Measurements from ENCODE around the gene MTIF2. TPM values are rescaled to one million over a fixed set of nuclear protein-coding genes. Genes with fewer than 3 reads are reported as not detected.

Gene MTIF2
- total RNA-seq, 1 experiment from 2014 or later, result 34.1 TPM

- Histone ChIP-seq H3K27ac (ENCODE audit: low read length) (no peak overlapping the region), H3K9me3 (ENCODE audit: control insufficient read depth, insufficient read depth, low read depth, low read length) (no peaks in the 10 kb centered on the region), H3K4me1 (ENCODE audit: control insufficient read depth, insufficient read depth, low read length) (peaks cover 13% of the 10 kb centered on the region), H3K27me3 (ENCODE audit: control insufficient read depth, insufficient read depth, low read length) (no peaks in the 10 kb centered on the region), H3K4me3 (ENCODE audit: low read depth in 2 of 2, low read length in 2 of 2) (no peak overlapping the region), H3K36me3 (ENCODE audit: control insufficient read depth, insufficient read depth, low read length) (peaks cover 32% of the 10 kb centered on the region)
- in situ Hi-C loops (cut with HindIII; ENCODE audit: low pct_unique_long_range_greater_than_20kb, low sequenced_read_pairs) (no loop called here), intact Hi-C loops (cut with micrococcal nuclease; ENCODE audit: unreplicated experiment) (no loop called here)
- DNase-seq (ENCODE audit: low read depth, low spot score) (no peak), ATAC-seq (no peak)
- ChIA-PET CTCF (no interaction called here), POLR2A (interaction anchor here (0.6 to 1.0 kb wide), 2 partner anchors 28 to 32 kb away, joined by 3 read pairs; no protein-coding TSS in a partner anchor)
- TSS peak; percentile 18 for BruUV-seq (replicated peaks)
- TF ChIP-seq SIN3A (IDR thresholded peaks at IDR 0.05; ENCODE audit: borderline replicate concordance, insufficient read depth, low read depth, low read length), result no peak
- no peak for TF ChIP-seq POLR2AphosphoS5 (IDR thresholded peaks at IDR 0.05; ENCODE audit: low read depth, low read length)
- TF ChIP-seq, protein P1, sequence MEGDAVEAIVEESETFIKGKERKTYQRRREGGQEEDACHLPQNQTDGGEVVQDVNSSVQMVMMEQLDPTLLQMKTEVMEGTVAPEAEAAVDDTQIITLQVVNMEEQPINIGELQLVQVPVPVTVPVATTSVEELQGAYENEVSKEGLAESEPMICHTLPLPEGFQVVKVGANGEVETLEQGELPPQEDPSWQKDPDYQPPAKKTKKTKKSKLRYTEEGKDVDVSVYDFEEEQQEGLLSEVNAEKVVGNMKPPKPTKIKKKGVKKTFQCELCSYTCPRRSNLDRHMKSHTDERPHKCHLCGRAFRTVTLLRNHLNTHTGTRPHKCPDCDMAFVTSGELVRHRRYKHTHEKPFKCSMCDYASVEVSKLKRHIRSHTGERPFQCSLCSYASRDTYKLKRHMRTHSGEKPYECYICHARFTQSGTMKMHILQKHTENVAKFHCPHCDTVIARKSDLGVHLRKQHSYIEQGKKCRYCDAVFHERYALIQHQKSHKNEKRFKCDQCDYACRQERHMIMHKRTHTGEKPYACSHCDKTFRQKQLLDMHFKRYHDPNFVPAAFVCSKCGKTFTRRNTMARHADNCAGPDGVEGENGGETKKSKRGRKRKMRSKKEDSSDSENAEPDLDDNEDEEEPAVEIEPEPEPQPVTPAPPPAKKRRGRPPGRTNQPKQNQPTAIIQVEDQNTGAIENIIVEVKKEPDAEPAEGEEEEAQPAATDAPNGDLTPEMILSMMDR (IDR thresholded peaks at IDR 0.05), result no peak
- no peak for TF ChIP-seq TCF7L2 (IDR thresholded peaks at IDR 0.05; ENCODE audit: low read depth, low read length)
- TF ChIP-seq, protein P2, sequence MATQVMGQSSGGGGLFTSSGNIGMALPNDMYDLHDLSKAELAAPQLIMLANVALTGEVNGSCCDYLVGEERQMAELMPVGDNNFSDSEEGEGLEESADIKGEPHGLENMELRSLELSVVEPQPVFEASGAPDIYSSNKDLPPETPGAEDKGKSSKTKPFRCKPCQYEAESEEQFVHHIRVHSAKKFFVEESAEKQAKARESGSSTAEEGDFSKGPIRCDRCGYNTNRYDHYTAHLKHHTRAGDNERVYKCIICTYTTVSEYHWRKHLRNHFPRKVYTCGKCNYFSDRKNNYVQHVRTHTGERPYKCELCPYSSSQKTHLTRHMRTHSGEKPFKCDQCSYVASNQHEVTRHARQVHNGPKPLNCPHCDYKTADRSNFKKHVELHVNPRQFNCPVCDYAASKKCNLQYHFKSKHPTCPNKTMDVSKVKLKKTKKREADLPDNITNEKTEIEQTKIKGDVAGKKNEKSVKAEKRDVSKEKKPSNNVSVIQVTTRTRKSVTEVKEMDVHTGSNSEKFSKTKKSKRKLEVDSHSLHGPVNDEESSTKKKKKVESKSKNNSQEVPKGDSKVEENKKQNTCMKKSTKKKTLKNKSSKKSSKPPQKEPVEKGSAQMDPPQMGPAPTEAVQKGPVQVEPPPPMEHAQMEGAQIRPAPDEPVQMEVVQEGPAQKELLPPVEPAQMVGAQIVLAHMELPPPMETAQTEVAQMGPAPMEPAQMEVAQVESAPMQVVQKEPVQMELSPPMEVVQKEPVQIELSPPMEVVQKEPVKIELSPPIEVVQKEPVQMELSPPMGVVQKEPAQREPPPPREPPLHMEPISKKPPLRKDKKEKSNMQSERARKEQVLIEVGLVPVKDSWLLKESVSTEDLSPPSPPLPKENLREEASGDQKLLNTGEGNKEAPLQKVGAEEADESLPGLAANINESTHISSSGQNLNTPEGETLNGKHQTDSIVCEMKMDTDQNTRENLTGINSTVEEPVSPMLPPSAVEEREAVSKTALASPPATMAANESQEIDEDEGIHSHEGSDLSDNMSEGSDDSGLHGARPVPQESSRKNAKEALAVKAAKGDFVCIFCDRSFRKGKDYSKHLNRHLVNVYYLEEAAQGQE (IDR thresholded peaks at IDR 0.05; ENCODE audit: insufficient read depth in 1 of 2, low read depth in 2 of 2, low read length in 1 of 2), result no peak
Observed at GRCh38 chr2:55239656-55240222, 29.3 kb downstream of the MTIF2 start.

- POLR2A ChIA-PET, result interaction anchor here (1.3 kb wide), 1 partner anchor 31 kb away, joined by 3 read pairs; no protein-coding TSS in a partner anchor
- H3K36me3 ChIP-seq (ENCODE audit: control insufficient read depth, insufficient read depth, low read length), result peaks cover 41% of the 10 kb centered on the region
- ATAC-seq (no peak), DNase-seq (ENCODE audit: low read depth, low spot score) (no peak)
- CTCF ChIA-PET, result no interaction called here
- BruUV-seq (replicated peaks), result no TSS peak
- no peaks in the 10 kb centered on the region for H3K27me3 ChIP-seq (ENCODE audit: control insufficient read depth, insufficient read depth, low read length)
- intact Hi-C loops (cut with micrococcal nuclease; ENCODE audit: unreplicated experiment) (no loop called here), in situ Hi-C loops (cut with HindIII; ENCODE audit: low pct_unique_long_range_greater_than_20kb, low sequenced_read_pairs) (no loop called here)
- peaks cover 23% of the 10 kb centered on the region for H3K4me1 ChIP-seq (ENCODE audit: control insufficient read depth, insufficient read depth, low read length)
- H3K27ac ChIP-seq (ENCODE audit: low read length), result no peak overlapping the region
- H3K9me3 ChIP-seq (ENCODE audit: control insufficient read depth, insufficient read depth, low read depth, low read length), result no peaks in the 10 kb centered on the region
- TF ChIP-seq POLR2AphosphoS5 (IDR thresholded peaks at IDR 0.05; ENCODE audit: low read depth, low read length), result peak; percentile 76; the same call in 1 of the 2 replicates
- TF ChIP-seq, protein P2 (IDR thresholded peaks at IDR 0.05; ENCODE audit: insufficient read depth in 1 of 2, low read depth in 2 of 2, low read length in 1 of 2), result no peak
- no peak overlapping the region for H3K4me3 ChIP-seq (ENCODE audit: low read depth in 2 of 2, low read length in 2 of 2)
Observed at GRCh38 chr2:55236992-55237543, 32.0 kb downstream of the MTIF2 start.
